Mesenchymal stem cell (in vitro differentiated cells and primary cell): ENCODE results near the gene B4GALT3.
A peak's percentile ranks its signal among the peaks of the same experiment; 100 is the strongest.

Source experiments
- DNase-seq: peaks from one replicate; pipeline ENCODE4 v3.0.0-alpha.2; 2013
- H2AFZ ChIP-seq: one replicate; pipeline ENCODE4 v1.6.1; 2013; ENCODE audit warnings: low read depth, mild to moderate bottlenecking, control low read depth, inconsistent platforms, low read length, moderate library complexity
- H2AK5ac ChIP-seq: 2 replicates; pipeline ENCODE4 v1.6.1; 2013; ENCODE audit warnings: low read length, moderate library complexity, mild to moderate bottlenecking, inconsistent platforms; ENCODE audit not compliant: severe bottlenecking
- H2BK120ac ChIP-seq: one replicate; pipeline ENCODE4 v1.6.1; 2013; ENCODE audit warnings: low read depth, mild to moderate bottlenecking, inconsistent platforms, low read length, moderate library complexity
- H2BK12ac ChIP-seq, 2 experiments: one replicate each; pipeline ENCODE4 v1.6.1; 2013; ENCODE audit warnings: inconsistent platforms in 2 of 2, low read length in 2 of 2, mild to moderate bottlenecking in 2 of 2, moderate library complexity in 2 of 2, control low read depth in 1 of 2
- H2BK15ac ChIP-seq: one replicate; pipeline ENCODE4 v1.6.1; 2013; ENCODE audit warnings: mild to moderate bottlenecking, low read depth, inconsistent platforms; ENCODE audit not compliant: poor library complexity, severe bottlenecking
- H2BK5ac ChIP-seq: 2 replicates; pipeline ENCODE4 v1.6.1; 2013; ENCODE audit warnings: low read depth, mild to moderate bottlenecking, low read length, control low read depth, inconsistent platforms; ENCODE audit not compliant: poor library complexity, severe bottlenecking
- H3K14ac ChIP-seq, 2 experiments: one replicate each; pipeline ENCODE4 v1.6.1; 2013; ENCODE audit warnings: inconsistent platforms in 2 of 2, low read length in 2 of 2, control low read depth in 1 of 2, mild to moderate bottlenecking in 1 of 2, moderate library complexity in 1 of 2
- H3K18ac ChIP-seq, 2 experiments: one replicate each; pipeline ENCODE4 v1.6.1; 2013; ENCODE audit warnings: inconsistent platforms in 2 of 2, low read length in 2 of 2, control low read depth in 1 of 2, low read depth in 1 of 2, mild to moderate bottlenecking in 1 of 2
- H3K23ac ChIP-seq, 2 experiments: one replicate each; pipeline ENCODE4 v1.6.1; 2013; ENCODE audit warnings: inconsistent platforms in 2 of 2, low read length in 2 of 2, mild to moderate bottlenecking in 2 of 2, moderate library complexity in 2 of 2, control low read depth in 1 of 2
- H3K27ac ChIP-seq: 2 replicates; pipeline ENCODE4 v1.5.1; 2013; ENCODE audit warnings: mild to moderate bottlenecking, moderate library complexity, low read length, control low read depth, inconsistent platforms; ENCODE audit not compliant: poor library complexity, severe bottlenecking
- H3K27me3 ChIP-seq, 2 experiments: 2 replicates each; pipeline versions ENCODE4 v1.6.1 to v1.7.0; 2013; ENCODE audit warnings: low read length in 2 of 2, mild to moderate bottlenecking in 2 of 2, moderate library complexity in 2 of 2, control low read depth in 1 of 2, inconsistent platforms in 1 of 2; ENCODE audit not compliant: control insufficient read depth in 1 of 2, insufficient read depth in 1 of 2
- H3K36me3 ChIP-seq, 2 experiments: 2 replicates each; pipeline versions ENCODE4 v1.6.1 to v1.7.0; 2013; ENCODE audit warnings: low read length in 2 of 2, control low read depth in 1 of 2, inconsistent platforms in 1 of 2, low read depth in 1 of 2, mild to moderate bottlenecking in 1 of 2; ENCODE audit not compliant: insufficient read depth in 2 of 2, control insufficient read depth in 1 of 2
- H3K4ac ChIP-seq, 2 experiments: one replicate each; pipeline ENCODE4 v1.6.1; 2013; ENCODE audit warnings: inconsistent platforms in 2 of 2, low read length in 2 of 2, mild to moderate bottlenecking in 2 of 2, moderate library complexity in 2 of 2, control low read depth in 1 of 2, low read depth in 1 of 2
- H3K4me1 ChIP-seq: 2 replicates; pipeline ENCODE4 v1.6.1; 2013; ENCODE audit warnings: low read depth, low read length, control low read depth; ENCODE audit not compliant: control insufficient read depth, insufficient read depth
- H3K4me2 ChIP-seq: 2 replicates; pipeline ENCODE4 v1.6.1; 2013; ENCODE audit warnings: low read length, mild to moderate bottlenecking, inconsistent platforms; ENCODE audit not compliant: poor library complexity, severe bottlenecking
- H3K4me3 ChIP-seq, 2 experiments: 2 replicates each; pipeline versions ENCODE4 v1.5.1 to v1.7.0; 2013; ENCODE audit warnings: low read length in 2 of 2, mild to moderate bottlenecking in 2 of 2, control low read depth in 1 of 2, low read depth in 1 of 2; ENCODE audit not compliant: insufficient read depth in 1 of 2
- H3K79me1 ChIP-seq: replicated peaks from 2 replicates; pipeline ENCODE4 v1.6.1; 2013; ENCODE audit warnings: mild to moderate bottlenecking, control low read depth, low read length, inconsistent platforms; ENCODE audit not compliant: poor library complexity, severe bottlenecking
- H3K9ac ChIP-seq: 2 replicates; pipeline ENCODE4 v1.7.0; 2013; ENCODE audit warnings: mild to moderate bottlenecking, low read length, moderate library complexity
- H3K9me3 ChIP-seq: 2 replicates; pipeline ENCODE4 v1.7.0; 2013; ENCODE audit warnings: mild to moderate bottlenecking, low read length; ENCODE audit not compliant: control insufficient read depth
- H4K8ac ChIP-seq: one replicate; pipeline ENCODE4 v1.6.1; 2013; ENCODE audit warnings: inconsistent platforms, mild to moderate bottlenecking, low read length, moderate library complexity
- H4K91ac ChIP-seq: one replicate; pipeline ENCODE4 v1.6.1; 2013; ENCODE audit warnings: mild to moderate bottlenecking, low read length, inconsistent platforms
- WGBS: methylation state at CpG from one replicate; pipeline ENCODE4 v1.1.7; 2013; ENCODE audit warnings: mixed read lengths; 5-methylcytosine and 5-hydroxymethylcytosine counted together

B4GALT3 gene

DNA sequence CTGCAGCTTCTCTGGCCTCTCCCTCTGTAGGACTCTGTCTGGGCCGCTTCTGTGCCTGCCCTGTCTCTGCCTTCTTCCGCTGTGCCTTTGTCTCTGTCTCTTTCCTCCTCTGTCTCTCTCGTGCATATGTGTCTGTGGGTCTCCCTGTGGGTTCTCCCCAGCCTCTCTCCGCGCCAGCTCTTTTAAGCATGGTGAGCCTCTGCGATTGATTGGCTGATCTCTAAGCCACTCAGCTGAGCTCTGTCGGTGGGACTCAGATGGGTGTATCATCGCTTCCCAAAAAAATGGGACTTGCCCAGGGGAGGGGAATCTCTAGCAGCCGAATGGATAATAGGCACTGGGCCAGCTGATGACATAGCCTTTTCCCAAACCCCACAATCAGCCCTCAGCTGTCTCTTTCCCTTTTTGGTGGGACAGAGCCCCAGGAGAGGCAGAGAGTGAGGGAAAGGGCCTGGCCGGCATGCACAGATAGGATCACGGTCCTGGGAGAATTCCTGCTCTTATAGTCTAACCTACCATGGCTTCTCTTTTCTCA, 21.7 kb upstream of the B4GALT3 start, which contains the start of gene ADAMTS4:
TSS of gene ADAMTS4 (minus strand) at position 158 of the 535 bp plus-strand sequence. CDS start 427 bp downstream, outside the sequence.
- no peak within 1 kb of the TSS for H2BK5ac ChIP-seq

DNA sequence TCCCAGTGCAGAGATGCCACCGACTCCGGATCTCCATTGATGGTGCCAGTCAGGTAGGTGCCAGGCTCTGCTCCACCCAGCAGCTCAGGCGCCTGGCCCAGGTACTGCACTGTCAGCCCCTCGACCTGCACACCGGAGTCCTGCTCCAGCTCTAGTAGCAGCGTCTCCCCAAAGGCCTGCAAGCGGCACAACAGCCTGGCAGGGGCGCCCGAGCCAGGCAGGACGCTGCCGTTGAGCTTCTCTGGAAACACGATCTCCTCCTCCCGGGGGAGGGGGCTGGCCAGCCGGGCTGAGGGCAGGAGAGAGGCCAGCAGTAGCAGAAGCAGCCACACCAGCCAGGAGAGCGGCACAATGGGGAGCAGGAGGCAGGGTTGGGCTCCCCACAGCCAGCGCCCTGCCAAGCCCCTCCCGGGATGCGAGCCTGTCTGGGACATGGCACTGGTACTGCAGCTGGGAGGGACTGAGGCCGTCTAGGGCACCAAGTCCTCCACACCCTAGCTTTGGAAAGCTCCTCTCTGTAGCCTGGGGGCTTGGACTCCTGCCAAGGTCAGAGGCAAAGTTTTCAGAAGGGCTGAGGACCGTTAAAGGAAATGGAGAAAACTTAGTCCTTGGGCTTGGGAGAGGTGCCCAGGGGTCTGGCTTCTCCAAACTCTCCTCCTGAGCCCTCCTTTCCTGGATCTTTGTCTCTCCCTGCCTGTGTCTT, 21.0 kb upstream of the B4GALT3 start:
- peak overlapping the region in 1 of 2 experiments; percentile 72 for H3K14ac ChIP-seq
- no peaks in the 10 kb centered on the region for H3K27me3 ChIP-seq
- peak overlapping the region; percentile 52 for H4K8ac ChIP-seq
- no peak overlapping the region for H3K23ac ChIP-seq
- H3K4me3 ChIP-seq: peak overlapping the region in 1 of 2 experiments; percentile 84
- peaks cover 2 to 27% of the 10 kb centered on the region in 2 experiments for H3K36me3 ChIP-seq
- H3K79me1 ChIP-seq: peaks cover 3% of the 10 kb centered on the region
- H3K18ac ChIP-seq: peak overlapping the region; percentile 47 to 80
- peak overlapping the region in 1 of 2 experiments; percentile 80 for H2BK12ac ChIP-seq
- H3K4me2 ChIP-seq: peak overlapping the region; percentile 36
- no peaks in the 10 kb centered on the region for H3K9me3 ChIP-seq
- H2AK5ac ChIP-seq: no peak overlapping the region
- no peak overlapping the region for H2BK120ac ChIP-seq
- peak overlapping the region; percentile 33 for H2AFZ ChIP-seq
- peak overlapping the region; percentile 52 to 69 for H3K4ac ChIP-seq
- H2BK15ac ChIP-seq: peak overlapping the region; percentile 87
- H3K9ac ChIP-seq: peak overlapping the region; percentile 83
- H2BK5ac ChIP-seq: no peak overlapping the region
- WGBS: 45% methylated on average over 19 of the region's 20 CpGs
- DNase-seq: no peak
- no peak overlapping the region for H4K91ac ChIP-seq
- no peak overlapping the region for H3K27ac ChIP-seq
- peaks cover 12% of the 10 kb centered on the region for H3K4me1 ChIP-seq

More for the DNA sequence above, 21.7 kb upstream of the B4GALT3 start, which contains the start of gene ADAMTS4:
- peak within 1 kb of the TSS; percentile 83 for H3K9ac ChIP-seq
- H2AFZ ChIP-seq: peak within 1 kb of the TSS; percentile 33
- peak within 1 kb of the TSS; percentile 87 for H2BK15ac ChIP-seq
- peak within 1 kb of the TSS; percentile 47 to 80 for H3K18ac ChIP-seq
- H3K4me1 ChIP-seq: peaks cover 14% of the 10 kb centered on the region
- peaks cover 7% of the 10 kb centered on the region for H3K79me1 ChIP-seq
- peak within 1 kb of the TSS; percentile 36 for H3K4me2 ChIP-seq
- H4K91ac ChIP-seq: no peak within 1 kb of the TSS
- no peaks in the 10 kb centered on the region for H3K9me3 ChIP-seq
- 78% methylated on average over 9 of the region's 11 CpGs for WGBS
- H2AK5ac ChIP-seq: no peak within 1 kb of the TSS
- peak within 1 kb of the TSS in 1 of 2 experiments; percentile 84 for H3K4me3 ChIP-seq
- no peak for DNase-seq
- no peak within 1 kb of the TSS for H3K27ac ChIP-seq
- no peak within 1 kb of the TSS for H3K23ac ChIP-seq
- H3K14ac ChIP-seq: peak within 1 kb of the TSS in 1 of 2 experiments; percentile 72
- H3K36me3 ChIP-seq: peaks cover 4 to 28% of the 10 kb centered on the region in 2 experiments
- H2BK120ac ChIP-seq: no peak within 1 kb of the TSS
- H2BK12ac ChIP-seq: peak within 1 kb of the TSS; percentile 23 to 80
- peak within 1 kb of the TSS; percentile 64 for H4K8ac ChIP-seq
- peak within 1 kb of the TSS; percentile 52 to 69 for H3K4ac ChIP-seq
- H3K27me3 ChIP-seq: no peaks in the 10 kb centered on the region

DNA sequence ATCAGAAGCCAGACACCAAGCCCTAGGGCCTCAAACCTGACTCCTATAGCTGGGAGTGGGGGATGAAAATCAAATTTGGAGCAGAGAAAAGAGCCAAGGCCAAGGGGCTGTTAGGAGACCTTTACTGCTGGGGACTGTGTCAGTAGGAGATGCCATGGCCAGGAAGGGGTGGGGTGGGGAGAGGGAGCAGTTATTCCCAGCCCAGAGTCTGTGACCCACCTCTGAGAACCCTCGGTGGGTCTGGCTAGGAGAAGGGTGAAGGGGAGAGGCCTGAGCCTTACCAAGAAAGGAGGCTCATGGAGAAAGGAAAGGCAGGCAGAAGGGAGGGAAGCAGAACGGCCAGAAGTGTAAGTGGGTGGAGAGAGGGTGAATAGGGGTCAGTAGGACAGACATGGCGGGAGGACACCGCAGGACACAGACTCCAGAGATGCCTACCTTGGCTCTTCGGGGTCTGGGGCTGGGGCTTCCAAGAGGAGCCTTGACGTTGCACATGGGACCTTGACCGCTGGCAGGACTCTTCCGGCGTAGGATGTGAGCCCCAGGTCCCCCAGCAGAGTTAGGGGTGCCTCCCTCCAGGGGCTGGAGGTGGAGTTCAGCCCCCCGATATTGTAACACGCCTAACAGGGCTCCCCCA, 20.4 kb upstream of the B4GALT3 start:
- Histone ChIP-seq H2BK5ac (no peak overlapping the region), H2BK120ac (no peak overlapping the region), H3K27ac (no peak overlapping the region), H3K27me3 (no peaks in the 10 kb centered on the region), H2AK5ac (no peak overlapping the region), H3K4ac (peak overlapping the region in 1 of 2 experiments; percentile 66), H3K23ac (no peak overlapping the region), H3K79me1 (peaks cover 2% of the 10 kb centered on the region), H3K4me3 (peak overlapping the region in 1 of 2 experiments; percentile 84), H3K14ac (peak overlapping the region in 1 of 2 experiments; percentile 56), H2AFZ (no peak overlapping the region), H2BK12ac (peak overlapping the region in 1 of 2 experiments; percentile 57), H3K4me2 (no peak overlapping the region), H2BK15ac (no peak overlapping the region), H4K8ac (peak overlapping the region; percentile 95), H3K9me3 (no peaks in the 10 kb centered on the region), H4K91ac (peak overlapping the region; percentile 91), H3K36me3 (peaks cover 2 to 34% of the 10 kb centered on the region in 2 experiments), H3K4me1 (peaks cover 10% of the 10 kb centered on the region), H3K18ac (peak overlapping the region; percentile 38 to 56), H3K9ac (peak overlapping the region; percentile 83)
- 89% methylated on average over 11 of the region's 11 CpGs for WGBS
- no peak for DNase-seq
